Measurements from ENCODE around the gene GDPGP1.

GDPGP1 gene

DNA sequence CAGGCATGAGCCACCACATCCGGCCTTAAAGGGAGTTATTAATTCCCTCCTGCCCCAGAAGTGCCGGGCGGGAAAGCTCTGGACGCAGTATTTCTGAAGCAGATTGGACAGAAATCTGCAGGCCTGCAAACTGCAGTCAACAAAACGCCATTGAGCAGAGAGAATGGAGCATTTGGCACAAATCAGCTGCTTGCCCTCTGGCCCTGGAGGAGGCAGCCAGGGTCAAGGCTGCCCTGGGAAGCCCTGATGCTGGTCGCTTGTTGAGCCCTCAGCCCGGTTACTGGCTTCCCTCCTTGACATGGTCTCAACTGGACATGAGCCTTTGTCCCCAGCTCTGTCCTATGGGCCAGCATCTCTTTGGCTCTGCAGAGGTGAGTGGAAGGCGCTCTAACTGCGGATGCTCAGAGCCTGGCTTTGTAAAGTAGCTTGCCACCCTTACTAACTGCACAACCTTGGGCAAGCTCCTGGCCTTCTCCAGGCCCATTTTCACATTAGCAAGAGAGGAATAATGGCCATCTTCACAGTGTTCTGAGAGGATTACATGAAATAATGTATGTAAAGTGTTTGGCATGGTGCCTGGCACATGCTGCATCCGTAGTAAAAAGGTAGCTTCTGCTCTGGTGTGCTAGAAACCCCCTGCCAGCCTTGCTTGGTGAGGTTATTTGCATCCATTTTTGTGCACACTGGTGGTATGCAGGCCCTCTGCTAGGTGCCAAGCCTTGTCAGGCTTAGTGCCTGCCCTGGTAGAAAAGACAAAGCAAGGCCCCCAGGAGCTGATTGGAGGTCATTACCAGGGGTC lies 28.8 kb upstream of the GDPGP1 start:
- no peak for FAIRE-seq

DNA sequence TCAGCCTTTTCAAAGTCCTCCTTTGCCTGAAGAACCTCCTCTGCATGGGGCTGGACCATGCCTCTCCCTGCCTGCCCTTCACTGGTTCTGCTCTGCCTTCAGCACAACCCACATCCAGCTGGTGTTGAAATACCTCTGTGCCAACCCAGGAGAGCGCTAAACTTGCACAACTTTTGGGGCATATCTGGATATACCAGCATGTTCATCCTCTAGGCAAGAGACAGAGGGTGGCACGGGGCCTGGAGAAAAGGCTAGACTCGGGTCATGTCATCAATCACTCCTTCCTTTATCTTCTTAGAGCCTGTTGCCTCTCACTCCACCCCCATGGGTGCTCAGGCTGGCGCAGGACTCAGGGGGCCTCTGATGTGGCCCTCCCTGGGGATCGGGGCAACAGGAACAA lies 28.1 kb upstream of the GDPGP1 start:
- FAIRE-seq, result no peak

DNA sequence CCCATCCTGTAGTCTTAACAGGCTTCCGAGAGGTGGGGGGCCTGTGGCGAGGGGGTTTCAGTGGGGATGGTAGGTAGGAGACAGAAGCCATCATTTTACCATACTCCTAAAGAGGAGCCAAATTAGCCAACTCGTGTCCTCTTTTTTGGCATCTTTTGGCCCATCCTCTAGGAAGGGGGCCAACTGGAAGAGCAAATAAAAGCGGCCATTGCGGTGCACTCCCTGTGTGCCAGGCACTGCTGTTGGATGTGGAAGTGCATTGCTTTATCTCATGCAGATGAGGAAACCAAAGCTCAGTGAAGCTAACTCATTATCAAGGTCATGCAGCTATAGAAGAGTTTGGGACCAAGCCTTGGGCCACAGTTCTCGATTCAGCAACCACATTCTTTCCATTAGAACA lies 26.8 kb upstream of the GDPGP1 start:
- no peak for FAIRE-seq

DNA sequence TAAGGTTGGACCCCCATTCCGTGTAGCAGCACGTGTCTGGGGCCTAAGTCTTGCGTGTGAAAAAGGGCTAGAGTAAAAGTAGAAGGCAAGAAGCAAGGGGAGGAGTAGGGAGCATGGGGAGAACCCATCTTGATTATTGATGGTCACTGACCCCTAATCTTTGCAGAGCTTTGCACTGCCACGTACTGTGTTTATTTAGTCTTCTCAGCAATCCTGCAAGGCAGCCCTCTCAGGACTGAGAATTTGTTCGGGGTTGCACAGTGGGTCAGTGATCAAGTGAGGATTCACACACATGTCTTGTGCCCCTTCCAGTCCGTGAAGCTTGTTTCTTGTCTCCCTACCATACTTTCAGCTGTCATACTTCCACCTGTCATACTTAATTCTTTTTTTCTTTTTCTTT lies 25.7 kb upstream of the GDPGP1 start:
- no peak for FAIRE-seq

DNA sequence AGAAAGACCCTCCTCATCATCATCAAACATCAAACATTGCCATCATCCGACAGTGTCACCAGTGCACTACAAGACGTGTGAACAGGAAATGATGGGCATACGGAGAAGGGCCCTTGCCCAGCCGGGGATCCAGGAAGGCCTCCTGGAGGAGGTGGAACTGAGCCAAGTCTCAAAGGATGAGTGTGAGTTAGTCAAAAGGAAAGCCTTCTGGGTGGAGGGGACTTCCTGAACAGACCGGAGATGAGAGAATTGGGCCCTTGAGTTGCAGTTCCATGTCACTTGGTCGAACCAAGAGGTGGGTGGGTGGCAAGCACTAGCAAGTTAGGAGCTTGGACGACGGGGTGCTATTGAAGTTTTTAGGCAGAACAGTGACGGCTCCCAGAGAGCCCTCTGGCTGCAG lies 24.4 kb upstream of the GDPGP1 start:
- FAIRE-seq, result no peak

DNA sequence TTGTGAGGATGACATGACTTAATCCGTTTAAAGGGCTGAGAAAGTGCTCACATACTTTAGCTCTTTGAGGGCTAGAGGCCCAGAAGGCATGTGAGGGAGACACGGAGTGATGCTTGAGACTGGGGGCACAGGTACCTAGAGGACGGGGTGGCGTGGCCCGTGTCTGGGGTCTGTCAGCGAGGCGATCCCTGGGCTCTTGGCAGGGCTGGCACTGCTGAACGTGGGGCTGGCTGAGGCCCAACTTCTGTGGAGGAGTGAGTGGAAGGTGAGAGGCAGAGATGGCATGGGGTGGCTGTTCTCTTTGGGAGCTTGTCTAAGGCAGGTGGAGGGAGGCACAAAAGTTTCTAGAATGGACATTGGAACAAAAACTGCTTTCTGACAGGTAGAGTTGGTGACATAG lies 23.4 kb upstream of the GDPGP1 start:
- no peak for FAIRE-seq

DNA sequence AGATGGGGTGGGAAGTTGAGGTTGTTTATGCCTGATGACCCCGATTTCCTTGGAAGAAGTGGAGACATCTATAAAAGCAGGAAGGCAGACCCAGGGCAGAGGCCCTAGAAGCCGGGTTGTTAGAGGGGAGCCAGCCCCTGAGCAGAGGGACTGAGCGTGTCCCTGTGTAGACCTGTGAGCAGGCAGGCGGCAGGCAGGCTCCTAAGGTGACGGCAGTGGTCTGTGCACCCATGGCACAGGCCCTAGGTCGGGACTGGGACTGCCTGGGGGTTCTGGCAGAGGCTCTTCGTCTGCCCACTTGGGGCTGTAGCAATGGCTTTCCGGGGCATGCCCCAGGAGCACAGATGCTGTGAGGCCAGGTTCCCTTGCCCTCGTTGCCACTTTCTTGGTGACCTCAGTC lies 23.0 kb upstream of the GDPGP1 start:
- no peak for FAIRE-seq

DNA sequence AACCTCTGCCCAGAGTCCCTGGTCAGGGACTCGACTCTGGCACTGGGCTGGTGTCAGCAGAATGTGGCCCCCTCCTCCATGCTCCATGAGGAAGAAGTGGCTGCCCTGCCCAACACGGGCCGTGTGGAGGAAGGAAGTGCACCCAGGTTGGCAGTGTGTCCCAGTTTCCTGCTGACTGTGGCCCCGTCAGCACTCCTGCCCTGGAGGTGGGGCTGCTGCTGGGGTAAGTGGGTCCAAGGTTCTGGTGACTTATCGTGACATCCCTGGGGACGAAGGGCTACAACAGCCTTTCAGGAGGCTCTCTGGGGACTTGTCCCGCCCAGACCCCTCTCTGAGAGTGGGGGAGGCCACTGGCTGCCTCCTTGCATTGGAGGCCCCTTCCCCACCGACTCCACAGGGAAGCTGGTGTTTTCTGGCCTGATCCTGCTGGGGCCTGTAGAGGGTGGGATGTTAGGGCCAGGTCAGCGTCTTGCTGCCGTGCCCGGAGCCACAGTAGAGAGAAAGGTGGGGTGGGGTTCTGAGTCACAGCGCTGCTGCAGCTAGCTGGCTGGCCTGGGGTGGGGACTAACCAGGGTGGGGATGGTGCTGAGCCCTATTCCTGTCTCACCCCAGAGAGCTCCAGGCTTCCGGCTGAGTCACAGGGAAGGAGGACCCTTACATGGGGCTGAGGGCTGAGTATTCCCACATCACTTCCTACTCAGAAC lies 22.4 kb upstream of the GDPGP1 start:
- FAIRE-seq, result no peak

DNA sequence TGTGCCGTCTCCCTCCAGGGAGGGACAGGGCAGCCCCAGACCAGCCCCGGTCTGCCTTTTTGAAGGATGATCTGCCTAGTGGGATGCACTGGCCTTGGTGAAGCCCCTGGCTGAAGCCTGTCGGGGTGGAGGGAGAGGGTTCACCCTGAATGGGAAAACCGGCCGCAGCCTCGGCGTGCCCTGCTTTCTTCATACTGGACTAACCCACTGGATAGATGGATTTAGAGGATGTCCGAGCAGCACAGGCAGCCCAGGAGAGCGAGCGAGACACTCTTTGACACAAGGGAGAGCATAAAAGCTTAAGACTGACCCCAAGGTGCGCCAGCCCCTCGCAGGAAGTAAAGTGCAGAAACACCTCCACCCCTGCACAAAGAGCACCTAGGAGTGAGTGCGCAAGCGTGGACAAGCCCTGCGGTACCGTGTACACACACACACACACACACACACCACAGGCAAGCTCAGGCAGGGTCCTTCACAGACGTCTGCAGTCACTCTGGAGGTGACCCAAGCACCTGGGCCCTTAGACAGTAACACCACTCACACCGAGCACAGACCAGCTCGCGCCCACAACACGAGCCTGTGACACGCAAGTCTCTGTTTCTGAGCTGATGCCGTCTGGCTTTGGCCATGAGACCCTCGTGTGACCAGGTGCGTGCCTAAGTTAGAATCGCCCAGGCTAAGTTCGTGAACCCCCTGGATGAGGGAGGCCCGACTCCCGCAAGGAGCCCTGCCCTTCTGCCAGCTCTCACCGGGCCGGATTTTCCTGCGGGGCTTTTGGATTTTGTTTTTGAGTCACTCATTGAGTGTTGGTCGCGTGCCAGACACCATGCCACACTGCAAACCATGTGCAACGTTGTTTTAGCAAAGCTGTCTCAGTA lies 21.5 kb upstream of the GDPGP1 start:
- FAIRE-seq, result no peak

DNA sequence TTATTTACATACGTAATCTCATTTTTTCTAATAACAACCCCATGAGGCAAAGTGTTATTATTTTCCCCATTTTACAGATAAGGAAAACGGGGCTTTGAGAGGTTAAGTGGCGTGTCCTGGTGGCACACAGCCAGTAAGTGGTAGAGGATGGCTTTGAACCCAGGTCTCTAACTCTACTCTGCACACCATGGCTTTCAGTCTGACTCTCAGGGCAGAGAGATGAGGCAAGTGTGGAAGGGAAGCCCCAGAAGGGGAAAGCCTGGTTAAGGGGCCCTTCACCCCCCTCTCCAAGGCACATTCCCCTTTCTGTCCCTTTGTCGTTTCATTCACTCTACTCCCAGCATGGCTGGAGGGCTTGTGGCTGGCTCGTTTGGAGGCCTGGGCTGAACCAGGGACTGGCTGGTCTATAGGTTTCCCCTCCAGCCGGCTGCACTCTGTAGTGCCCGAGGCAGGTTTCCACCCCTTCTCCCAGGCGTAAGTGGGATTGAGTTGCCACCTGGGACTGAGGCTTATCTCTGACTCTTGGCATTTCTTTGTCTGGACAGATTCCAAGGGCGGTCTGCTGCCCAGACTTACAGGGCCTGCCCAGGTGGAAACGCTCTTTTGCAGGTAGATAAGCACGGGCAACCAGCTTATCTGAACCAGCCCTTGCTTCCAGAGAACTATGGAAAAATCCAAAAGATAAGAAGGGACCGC lies 20.7 kb upstream of the GDPGP1 start:
- no peak for FAIRE-seq

DNA sequence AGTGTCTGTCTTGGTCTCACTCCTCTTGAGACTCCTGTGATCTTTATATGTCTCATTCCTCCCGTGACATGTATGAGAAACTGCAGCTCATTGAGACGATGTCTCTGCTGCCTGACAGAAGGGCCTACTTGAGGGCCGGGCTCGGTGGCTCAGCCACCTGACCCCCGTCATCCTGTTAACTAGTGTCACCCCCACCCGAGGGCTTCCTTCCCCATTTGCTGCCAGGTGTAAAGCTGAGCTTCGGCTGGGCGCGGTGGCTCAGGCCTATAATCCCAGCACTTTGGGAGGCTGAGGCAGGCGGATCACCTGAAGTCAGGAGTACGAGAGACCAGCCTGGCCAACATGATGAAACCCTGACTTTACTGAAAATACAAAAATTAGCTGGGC lies 20.2 kb upstream of the GDPGP1 start:
- FAIRE-seq, result no peak

DNA sequence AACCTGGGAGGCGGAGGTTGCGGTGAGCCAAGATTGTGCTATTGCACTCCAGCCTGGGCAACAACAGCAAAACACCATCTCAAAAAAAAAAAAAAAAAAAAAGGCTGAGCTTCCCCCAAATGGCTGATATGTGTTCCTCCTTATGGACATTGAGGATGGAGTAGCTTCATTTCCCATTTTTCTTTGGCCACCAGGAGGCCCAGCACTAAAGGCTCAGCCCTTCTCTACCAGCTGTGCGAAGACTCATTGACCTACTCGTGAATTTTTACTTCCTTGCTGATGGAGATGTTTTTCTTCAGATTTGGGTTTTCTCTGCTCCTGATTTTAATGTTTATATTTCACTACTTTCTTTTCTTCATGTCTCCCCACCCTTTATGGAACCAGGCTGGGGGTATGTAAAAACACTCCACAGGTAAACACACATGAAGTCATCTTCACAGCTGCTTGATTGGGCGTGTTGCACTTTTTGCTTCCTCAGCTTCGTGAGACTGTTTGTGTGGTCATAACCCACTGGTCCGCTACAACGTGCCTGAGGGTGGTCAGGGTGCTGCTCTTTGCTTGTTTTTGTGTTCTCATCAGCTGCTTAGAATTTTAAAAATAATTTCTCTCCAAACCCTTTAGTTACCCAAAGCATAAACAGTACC lies 19.3 kb upstream of the GDPGP1 start:
- FAIRE-seq, result no peak

DNA sequence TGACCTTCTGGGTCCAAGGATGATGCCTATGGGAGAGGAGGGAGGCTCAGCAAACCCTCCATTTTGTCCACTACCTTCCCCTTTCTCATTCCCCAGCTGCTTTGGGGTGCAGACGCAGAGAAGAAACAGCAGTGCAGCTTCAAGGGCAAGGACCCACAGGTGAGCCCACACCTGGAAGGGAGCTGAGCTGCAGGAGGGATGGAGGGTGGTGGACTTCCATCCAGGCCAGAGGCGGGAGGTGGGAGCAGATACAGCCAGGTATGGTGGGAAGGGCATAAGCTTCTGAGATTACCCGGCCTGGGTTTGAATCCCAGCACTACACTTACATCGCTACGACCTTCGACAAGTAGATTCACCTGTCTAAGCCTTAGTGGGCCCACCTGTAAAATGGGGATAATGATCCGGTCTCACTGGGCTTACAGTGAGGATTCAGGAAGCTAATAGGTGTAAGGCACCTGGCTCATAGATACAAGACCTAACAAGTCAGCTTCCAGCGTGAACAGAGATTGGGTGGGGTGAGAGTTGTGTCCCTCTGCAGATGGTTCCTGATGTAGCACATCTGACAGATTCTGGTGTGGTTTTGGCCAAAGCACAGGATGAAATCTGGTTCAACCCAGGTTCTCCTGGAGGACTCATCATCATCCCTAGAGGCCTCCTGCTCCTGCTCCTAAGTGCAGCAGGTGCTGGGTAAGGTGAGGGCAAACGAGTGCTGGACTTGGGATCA lies 16.2 kb upstream of the GDPGP1 start:
- FAIRE-seq, result no peak

DNA sequence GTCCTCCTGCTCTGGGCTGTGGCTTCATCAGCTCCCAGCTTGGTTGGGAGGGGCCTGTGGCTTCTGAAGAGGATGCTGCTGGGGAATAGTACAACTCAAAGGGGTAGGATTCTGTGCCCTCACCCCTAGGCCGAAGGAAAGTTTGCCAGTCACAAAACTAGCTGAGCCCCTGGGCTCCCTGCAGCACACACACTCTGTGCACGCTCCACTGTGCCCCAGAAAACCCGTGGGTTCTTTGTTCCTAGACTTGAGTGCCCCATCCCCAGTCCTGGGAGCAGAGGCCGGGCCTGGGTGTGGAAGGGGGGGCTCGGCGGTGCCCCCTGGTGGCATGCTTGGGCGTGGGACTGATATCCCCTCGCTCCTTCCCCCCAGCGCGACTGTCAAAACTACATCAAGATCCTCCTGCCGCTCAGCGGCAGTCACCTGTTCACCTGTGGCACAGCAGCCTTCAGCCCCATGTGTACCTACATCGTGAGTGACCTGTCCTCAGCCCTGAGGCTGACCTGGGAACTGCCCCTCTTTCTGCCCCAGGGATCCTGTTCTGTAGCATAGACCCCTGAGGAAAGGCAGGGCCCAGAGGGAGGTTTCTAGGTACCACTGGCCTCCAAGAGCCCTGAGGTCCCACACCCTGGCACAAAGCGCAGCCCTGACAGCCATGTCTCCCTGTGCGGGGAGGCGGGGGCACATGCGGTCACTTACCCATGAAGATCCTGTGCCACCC lies 14.4 kb upstream of the GDPGP1 start:
- FAIRE-seq, result no peak

DNA sequence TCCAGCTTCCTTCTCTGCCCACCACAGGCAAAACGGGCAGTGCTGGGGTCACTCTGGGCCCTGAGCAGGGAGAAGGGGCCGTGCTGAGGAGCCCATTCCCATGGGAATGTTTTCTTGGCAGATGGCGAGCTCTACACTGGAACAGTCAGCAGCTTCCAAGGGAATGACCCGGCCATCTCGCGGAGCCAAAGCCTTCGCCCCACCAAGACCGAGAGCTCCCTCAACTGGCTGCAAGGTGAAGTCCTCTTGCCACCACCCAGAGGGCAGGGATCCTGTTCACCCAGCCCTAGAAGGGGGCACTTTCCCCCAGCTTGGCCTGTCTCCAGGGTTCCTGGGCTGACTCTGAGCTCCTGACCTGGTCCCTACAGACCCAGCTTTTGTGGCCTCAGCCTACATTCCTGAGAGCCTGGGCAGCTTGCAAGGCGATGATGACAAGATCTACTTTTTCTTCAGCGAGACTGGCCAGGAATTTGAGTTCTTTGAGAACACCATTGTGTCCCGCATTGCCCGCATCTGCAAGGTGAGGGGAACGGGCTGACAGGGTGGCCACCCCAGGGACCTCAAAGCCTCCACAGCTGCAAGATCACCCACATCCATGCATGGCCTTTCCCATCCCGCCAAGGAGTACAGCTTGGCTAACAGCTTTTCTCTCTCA lies 12.6 kb upstream of the GDPGP1 start:
- FAIRE-seq, result no peak

DNA sequence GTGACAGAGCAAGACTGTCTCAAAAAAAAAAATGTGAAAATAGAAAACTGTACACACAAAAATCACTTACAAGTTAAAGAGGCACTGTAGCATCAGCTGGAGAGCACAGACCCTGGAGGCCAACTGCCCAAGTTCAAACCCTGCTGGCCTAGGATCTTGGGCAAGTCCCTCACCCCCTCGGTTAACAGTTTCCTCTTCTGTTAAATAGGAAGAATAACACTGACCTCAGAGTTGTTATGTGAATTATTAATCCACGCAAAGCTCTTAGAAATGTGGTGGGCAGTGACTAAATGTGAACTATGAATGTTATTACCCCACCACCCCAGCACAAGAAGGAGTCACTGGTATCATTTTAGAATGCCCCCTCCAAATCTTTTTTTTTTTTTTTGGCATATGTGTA lies 11.5 kb upstream of the GDPGP1 start:
- FAIRE-seq, result no peak

DNA sequence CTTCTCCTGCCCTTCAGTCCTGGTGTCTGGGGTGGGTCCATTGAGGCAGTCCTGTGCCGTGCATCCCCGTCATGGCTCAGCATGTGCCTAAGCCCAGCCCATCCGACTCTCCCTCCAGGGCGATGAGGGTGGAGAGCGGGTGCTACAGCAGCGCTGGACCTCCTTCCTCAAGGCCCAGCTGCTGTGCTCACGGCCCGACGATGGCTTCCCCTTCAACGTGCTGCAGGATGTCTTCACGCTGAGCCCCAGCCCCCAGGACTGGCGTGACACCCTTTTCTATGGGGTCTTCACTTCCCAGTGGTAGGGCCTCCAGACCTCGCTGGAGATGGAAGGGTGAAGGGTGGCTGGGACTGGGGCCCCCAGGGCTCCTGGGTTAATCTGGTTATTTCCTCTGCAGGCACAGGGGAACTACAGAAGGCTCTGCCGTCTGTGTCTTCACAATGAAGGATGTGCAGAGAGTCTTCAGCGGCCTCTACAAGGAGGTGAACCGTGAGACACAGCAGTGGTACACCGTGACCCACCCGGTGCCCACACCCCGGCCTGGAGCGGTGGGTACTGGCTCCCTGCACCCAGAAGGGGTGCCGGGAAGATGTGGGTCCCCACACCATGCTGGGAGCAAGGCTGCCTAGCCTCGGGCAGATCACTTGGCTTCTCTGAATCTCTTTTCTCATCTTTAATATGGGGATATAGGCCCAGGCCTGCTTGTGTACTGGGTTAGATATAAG lies 10.4 kb upstream of the GDPGP1 start:
- no peak for FAIRE-seq

DNA sequence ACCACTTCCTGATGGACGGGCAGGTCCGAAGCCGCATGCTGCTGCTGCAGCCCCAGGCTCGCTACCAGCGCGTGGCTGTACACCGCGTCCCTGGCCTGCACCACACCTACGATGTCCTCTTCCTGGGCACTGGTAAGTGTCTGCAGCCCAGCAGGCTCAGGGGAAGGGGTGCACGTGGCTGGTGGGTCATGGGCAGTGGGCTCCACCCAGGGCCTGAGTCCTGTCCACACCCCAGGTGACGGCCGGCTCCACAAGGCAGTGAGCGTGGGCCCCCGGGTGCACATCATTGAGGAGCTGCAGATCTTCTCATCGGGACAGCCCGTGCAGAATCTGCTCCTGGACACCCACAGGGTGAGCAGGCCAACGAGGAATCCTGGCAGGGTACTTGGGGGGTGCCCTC lies 9.0 kb upstream of the GDPGP1 start:
- no peak for FAIRE-seq

DNA sequence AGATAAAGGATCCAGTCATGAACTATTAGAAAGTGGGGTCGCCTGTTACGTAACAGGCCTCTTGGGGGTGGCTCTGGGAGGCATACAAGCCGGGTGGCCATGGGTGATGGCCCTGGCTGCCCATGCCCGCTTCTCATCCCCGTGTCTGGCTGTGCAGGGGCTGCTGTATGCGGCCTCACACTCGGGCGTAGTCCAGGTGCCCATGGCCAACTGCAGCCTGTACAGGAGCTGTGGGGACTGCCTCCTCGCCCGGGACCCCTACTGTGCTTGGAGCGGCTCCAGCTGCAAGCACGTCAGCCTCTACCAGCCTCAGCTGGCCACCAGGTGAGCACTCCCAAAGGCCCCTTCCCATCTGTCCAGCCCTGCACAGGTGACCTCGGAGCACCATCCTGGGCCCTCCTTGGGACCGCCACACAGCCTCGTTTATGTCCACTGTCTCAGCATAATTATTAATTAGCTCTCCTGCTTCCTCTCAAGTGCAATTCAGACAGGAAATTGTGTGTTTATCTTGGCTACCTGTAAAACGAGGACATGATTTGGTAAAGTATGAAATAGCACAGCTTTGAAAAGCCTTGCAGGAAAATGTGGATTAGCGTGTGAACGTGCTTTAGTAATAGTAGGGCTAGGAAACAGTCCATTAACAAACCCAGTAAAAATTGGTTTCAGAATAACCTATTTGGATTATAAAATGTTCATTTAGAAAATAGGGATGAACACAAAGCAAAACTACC lies 8.3 kb upstream of the GDPGP1 start:
- FAIRE-seq, result no peak

Data from G401.6 (cell line).